ENCODE results near the gene ZMIZ1.

Gene ZMIZ1

DNA sequence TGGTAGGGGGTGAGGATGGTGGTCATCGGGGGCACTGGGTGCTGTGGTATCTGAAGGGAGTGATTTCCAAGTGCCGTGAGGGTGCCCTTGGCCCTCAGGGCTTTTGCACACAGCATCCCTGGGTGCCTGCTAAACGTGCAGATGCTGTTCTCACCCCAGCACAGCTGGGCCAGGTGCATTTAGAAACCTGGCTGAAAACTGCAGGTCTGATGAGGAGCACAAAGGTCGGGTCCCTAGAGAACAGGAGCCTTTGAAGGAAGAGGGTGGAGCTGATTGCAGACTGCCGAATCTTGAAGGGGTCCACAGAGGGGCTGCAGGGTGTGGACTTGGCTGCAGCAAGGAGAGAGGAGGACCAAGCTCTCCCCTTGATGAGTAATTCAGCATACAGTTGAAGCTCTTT lies 32.0 kb downstream of the ZMIZ1 start:
- no peak for DNase-seq

- DNase-seq = no peak
Observed at GRCh38 chr10:79101560-79102497, 33.1 kb downstream of the ZMIZ1 start.

DNA sequence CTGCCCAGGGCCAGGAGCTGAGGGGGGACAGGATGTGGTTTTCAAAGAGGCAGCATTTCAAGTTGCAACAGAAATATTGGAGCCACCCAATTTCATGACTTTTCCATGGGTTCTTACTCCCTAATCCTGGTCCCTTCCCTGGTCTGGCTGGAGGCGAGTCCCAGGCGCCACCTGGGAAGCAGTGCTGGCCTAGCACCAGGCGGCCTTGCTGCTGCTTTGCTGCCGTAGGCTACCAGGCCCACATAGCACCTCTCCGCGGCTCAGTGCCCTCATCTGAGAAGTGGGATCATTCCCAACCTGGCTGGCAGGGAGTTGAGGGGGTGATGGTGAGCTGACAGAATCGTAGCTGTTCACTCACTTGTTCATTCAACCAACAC lies 33.7 kb downstream of the ZMIZ1 start:
- no peak for DNase-seq

GRCh38 chr10:79103129-79103528 lies 34.4 kb downstream of the ZMIZ1 start:
- no peak for DNase-seq

DNA sequence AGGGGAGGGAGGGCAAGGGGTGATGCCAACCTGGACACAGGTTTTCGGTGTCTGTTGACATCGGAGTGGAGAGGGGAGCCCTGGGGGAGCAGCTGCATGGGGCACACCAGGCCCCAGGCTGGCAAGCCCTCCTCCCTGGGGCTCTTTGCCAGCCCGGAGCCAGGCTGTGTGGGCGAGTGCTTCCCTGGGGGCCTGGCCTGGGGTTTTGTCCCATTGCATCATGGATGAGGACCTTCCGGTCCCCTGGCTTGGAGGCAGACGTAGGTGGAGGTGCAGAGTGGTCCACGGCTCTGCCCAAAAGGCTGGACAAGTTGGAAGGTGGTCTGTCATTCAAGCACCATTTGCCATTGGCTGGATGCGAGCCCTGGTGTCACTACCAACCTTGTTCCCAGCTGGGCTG lies 34.8 kb downstream of the ZMIZ1 start:
- DNase-seq = no peak

- DNase-seq = no peak
Observed at GRCh38 chr10:79105150-79105739, 36.5 kb downstream of the ZMIZ1 start.

DNA sequence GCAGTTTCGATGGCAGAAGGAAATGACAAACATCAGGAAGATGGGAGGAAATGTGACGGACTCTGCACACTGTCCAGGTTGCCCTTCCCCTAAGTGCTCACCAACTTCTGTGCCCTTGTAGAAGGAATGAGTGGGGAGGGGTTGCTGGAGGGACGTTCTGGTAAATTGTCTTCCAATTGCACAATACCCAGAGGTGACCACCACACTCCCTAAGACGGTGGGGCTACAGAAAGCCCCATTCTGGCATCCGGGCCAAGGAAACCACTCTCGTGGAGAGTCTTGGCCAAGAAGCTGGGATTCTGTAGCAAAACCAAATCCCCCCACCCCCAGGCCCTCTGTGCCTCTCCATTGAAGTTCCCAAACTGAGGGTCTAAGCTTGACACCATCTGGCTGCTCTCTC lies 37.1 kb downstream of the ZMIZ1 start:
- no peak for DNase-seq

DNA sequence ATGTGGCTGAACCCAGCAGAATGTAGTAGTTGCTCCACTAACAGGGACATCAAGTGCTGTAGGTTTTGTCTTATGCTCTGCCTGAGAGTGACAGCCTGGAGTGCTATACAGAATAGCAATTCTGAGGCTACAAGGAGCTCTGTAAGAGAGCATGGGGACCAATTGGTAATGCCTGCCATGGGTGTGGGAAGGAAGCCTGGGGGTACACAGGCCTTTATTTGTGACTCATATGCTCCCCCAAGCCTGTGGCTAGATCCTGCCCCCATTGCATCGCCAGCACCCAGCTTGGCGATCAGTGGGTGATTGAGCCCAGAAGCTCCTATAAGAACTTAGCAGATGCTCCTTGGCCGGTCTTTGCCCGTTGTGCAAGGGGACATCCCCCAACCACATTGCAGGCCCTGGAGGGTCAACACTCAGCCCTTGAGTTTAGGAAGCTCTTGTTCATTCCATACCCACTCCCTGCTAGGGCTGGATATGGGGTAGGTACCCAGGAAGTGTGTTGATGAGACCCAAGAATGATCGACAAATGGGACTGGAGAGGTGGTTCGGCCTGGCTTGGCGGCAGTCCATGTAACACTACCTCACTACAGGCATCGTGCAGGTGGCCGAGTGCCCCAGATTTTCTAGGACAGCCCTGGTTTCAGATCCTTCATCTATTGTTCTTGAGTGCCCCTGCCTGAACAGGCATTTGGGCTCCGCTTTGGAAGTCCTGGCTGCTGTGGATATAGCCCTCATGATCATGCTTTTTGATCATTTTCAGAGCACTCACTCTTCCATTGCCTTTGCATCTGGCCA lies 37.7 kb downstream of the ZMIZ1 start:
- no peak for DNase-seq

DNA sequence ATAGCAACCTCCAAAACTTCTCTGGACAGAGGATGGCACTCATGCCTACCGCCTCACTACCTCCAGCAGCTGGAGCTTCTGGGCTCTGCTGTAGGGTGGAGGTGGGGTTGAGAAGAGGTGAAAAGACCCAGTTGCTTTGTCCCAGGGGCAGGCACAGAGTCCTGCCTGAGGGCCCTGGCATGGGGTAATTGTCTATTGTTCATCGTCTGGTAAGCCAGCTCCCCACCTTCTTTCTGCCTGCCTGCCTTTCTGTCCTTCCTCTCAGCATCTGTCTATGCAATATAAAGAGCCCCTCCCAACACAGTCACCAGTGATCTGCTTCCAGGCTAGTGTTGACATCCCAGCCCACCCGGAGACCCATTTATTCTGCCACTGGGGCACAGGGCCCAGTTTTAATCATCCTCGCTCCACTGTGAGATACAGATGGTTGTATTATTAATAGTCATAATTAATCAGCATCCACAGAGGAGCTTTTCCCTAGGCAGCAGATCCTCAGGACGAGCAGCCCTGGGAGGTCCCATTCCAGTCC lies 39.0 kb downstream of the ZMIZ1 start:
- DNase-seq = no peak

DNA sequence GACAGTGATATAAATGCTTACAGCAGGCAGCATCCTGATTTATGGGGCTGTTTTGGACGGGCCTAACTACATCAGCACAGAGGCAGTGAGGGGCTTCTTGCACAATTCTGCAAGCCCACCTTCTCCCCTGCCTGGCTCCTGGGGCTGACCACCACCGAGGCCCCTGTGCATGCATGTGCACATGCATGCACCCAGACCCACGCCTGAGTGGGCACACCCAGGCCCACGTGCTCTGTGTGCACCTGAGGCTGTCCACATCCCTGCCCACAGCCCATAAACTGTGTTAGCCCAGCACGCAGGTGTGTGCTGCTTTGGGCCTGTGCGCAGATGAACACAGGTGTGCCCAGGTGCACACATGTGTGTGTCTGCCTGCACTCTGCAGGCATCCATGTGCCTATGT lies 40.0 kb downstream of the ZMIZ1 start:
- no peak for DNase-seq

DNA sequence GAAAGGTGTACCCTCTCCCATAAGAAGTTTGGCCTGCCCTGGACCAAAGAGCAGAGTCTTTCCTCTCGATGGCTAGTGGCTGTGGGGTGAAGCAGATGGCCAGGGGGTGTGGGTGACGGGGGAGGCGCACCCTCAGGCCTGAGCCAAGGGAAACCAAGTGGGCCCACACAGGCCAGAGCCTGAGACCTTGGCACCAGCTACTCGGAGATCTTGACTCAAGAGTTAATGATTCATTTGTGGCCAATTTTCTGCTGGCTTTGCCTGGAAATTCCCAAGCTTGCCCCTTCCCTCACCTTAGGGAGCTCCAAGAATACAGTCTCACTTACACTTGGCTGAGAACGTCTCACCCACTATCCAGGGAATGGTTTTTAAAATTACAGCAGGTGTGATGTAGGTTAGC lies 42.7 kb downstream of the ZMIZ1 start:
- no peak for DNase-seq

GRCh38 chr10:79111846-79112614 lies 43.3 kb downstream of the ZMIZ1 start:
- DNase-seq = no peak

DNA sequence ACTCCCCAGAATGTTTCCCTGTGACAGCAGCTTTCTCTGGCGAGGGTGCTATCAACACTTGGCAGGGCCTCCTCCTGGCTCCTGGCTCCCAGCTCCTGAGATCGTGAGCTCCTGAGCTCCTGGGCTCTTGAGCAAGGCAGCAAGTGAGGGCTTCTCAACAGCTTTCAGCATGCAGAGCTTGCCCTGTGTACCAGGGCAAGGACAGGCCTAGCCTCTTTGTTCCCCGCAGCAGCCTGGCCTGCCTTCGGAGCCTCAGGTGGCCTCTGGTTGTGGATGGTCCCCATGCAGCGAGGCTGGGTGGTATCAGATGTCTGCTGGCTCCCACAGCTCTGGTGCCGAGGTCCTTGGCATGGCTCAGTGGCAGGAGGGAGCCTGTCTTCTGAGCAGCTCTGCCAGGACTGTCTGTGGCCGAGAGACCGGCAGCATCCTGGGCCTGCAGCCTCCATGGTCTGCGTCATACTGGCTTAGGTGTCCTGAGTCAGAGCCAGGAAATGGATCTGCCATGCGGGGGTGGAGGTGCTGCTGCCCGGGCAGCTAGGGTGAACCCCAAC lies 44.2 kb downstream of the ZMIZ1 start:
- no peak for DNase-seq

GRCh38 chr10:79113827-79114226 lies 45.1 kb downstream of the ZMIZ1 start:
- DNase-seq = no peak

GRCh38 chr10:79115302-79115701 lies 46.5 kb downstream of the ZMIZ1 start:
- no peak for DNase-seq

DNA sequence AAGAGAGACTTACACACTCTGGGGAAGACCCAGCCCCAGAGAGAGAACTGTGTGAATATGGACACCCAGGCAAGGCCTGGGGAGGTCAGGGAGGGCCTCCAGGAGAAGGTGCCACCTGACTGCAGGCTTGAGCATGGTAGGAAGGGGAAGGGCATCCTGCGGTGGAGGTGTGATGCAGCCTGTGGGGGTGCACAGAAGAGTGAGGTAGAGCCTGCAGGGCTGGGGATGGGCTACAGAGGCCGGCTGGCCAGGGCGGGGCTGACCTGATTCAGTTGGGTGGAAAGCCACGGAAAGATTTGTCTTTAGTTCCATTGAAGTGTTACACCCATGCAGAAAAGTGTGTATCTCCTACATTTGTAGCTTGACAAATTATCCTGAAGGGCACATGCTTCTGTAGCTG lies 47.6 kb downstream of the ZMIZ1 start:
- no peak for DNase-seq

DNA sequence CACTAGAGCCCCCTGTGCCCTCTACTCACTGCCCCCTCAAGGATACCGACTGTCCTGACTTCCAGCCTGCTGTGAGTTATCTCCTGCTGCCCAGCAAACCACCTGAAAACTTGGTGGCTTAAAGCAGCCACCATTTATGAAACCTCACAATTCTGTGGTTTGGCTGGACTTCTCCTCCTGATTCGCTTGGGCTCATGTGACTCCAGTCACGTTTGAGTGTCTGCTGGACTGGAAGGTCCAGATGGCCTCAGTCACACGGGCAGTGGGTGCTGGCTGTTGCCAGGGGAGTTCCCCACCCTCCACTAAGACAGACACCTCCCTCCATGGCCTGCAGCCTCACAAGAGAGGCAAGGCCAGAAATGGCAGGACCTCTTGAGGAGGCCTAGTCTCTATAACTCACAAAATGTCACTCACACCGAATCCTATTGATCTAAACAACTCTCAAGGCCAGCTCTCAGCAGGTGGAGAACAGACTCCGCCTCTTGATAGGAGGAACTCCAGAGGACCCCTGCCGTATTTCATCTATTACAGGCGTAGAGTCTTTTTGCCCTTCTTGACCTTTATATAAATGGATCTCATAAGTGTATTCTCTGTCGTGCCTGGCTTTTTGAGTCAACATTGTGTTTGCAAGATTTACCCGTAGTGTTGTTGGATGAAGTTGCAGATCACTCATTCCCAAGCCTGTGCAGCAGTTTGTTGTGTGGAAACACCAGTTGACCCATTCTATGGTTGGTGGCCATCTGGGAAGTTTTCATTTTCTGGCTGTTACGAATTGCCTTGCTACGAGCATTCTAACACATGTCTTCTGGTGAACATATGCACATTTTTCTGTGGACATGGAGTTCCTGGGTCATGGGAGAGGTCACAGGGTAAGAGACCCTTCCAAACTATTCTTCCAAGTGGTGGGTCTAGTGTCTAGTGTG lies 48.3 kb downstream of the ZMIZ1 start:
- no peak for DNase-seq

GRCh38 chr10:79118286-79119202 lies 49.8 kb downstream of the ZMIZ1 start:
- no peak for DNase-seq

DNA sequence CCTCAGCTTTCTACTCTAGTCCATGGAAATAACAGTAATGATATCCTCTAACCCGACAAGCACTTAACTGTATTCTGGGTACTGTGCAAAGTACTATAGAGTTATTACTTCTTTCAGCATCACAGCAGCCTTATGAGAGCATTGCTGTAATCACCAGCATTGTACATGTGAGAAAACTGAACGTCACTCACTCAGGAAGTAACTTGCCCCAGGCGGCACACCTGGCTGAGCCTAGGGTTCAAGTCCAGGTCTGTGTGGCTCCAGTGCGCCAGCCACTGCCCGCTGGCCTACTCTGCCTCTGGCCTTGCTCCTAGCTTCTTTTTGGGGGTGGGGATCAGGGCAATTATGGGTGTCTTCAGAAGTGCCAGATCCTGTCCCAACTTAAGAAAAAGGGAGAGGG lies 50.5 kb downstream of the ZMIZ1 start:
- DNase-seq = no peak

DNA sequence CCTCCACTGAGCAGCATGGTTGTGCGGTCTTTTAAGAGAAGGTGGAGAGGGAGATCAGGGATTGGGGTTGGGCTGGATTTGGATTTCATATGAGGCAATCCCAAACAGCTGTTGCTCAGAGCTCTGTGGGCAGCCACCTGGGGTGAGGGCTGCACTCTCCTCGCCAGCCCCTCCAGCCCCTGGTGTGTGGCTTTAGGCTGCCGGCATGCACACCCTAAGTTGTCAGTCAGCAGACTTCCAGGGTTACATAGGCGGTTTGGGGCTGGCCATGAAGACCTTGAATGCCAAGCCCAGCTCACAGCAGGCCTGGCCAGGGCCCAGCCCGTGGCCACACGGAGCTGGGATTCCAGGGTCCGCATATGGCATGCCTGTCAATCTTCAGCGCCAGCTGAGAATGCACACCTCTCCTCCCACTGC lies 54.8 kb downstream of the ZMIZ1 start:
- no peak for DNase-seq

Data from activated CD4-positive, alpha-beta T cell treated with anti-CD3 and anti-CD28 coated beads for 1 hour (primary cell).